GM10266 (cell line): ENCODE results near the gene UPF3B.
"Not testable (repeated sequence)": the region's sequence is repeated elsewhere in the genome, so short reads cannot be mapped to it uniquely, and the experiment has no call there.

Experiments
- DNase-seq: peaks from one replicate; pipeline ENCODE4 v3.0.0; 2012; ENCODE audit errors: extremely low spot score
- CTCF ChIP-seq: IDR thresholded peaks from 2 replicates; pipeline ENCODE4 v1.5.1; 2012; ENCODE audit warnings: mild to moderate bottlenecking, low read depth; ENCODE audit not compliant: control insufficient read depth, insufficient read depth; ENCODE audit errors: missing control alignments

Gene UPF3B

GRCh38 chrX:119870626-119871131, 17.9 kb upstream of the UPF3B start:
- TF ChIP-seq CTCF: no peak
- DNase-seq: no peak

- TF ChIP-seq CTCF: no peak
Observed at GRCh38 chrX:119853444-119853843, 681 bp upstream of the UPF3B start.

GRCh38 chrX:119833905-119834304, 18.9 kb downstream of the UPF3B start:
- no peak for DNase-seq
- no peak for TF ChIP-seq CTCF

More at GRCh38 chrX:119853444-119853843, 681 bp upstream of the UPF3B start:
- DNase-seq: no peak

GRCh38 chrX:119828446-119828845, 24.3 kb downstream of the UPF3B start:
- TF ChIP-seq CTCF: no peak
- no peak for DNase-seq

- no peak for TF ChIP-seq CTCF
- no peak for DNase-seq
Observed at GRCh38 chrX:119826399-119826959, 26.3 kb downstream of the UPF3B start.

- not testable (repeated sequence) for DNase-seq
Observed at GRCh38 chrX:119824221-119824620, 28.5 kb downstream of the UPF3B start.

GRCh38 chrX:119821703-119822102, 31.1 kb downstream of the UPF3B start:
- peak; percentile 22 for DNase-seq

- DNase-seq: no peak
- TF ChIP-seq CTCF: no peak
Observed at GRCh38 chrX:119817130-119817690, 35.6 kb downstream of the UPF3B start.
